GM12892 (cell line): ENCODE data around the gene OTUB2.
"Not testable (repeated sequence)": the region's sequence is repeated elsewhere in the genome, so short reads cannot be mapped to it uniquely, and the experiment has no call there.

Experiments used
- DNase-seq: peaks from one replicate; pipeline ENCODE4 v3.0.0; 2011; ENCODE audit not compliant: insufficient read length
- FAIRE-seq: peaks from 2 replicates; lab custom pipeline; 2011; peaks lifted over from hg19 to GRCh38; lab: Jason Lieb, UNC
- POLR2A ChIP-seq: IDR thresholded peaks from 2 replicates; pipeline ENCODE4 v1.6.1; 2011; ENCODE audit warnings: low read depth, low read length, control low read depth
- POLR2AphosphoS5 ChIP-seq: IDR thresholded peaks from 2 replicates; pipeline ENCODE4 v1.6.1; 2011; ENCODE audit warnings: low read depth, low read length, control low read depth
- TAF1 ChIP-seq: IDR thresholded peaks from 2 replicates; pipeline ENCODE4 v1.6.1; 2011; ENCODE audit warnings: low read depth, mild to moderate bottlenecking, control low read depth, low read length, borderline replicate concordance

OTUB2 gene

GRCh38 chr14:94052662-94053061 is 26.5 kb downstream of the OTUB2 start:
- no peak for TF ChIP-seq POLR2A
- TF ChIP-seq POLR2AphosphoS5: no peak
- no peak for TF ChIP-seq TAF1
- no peak for DNase-seq
- FAIRE-seq: no peak

GRCh38 chr14:94054401-94054800 is 28.3 kb downstream of the OTUB2 start:
- no peak for FAIRE-seq

GRCh38 chr14:94054936-94055335 is 28.8 kb downstream of the OTUB2 start:
- no peak for TF ChIP-seq POLR2A
- FAIRE-seq (no peak), DNase-seq (no peak)

More at GRCh38 chr14:94054401-94054800, 28.3 kb downstream of the OTUB2 start:
- no peak for DNase-seq
- TF ChIP-seq TAF1 (no peak), POLR2A (no peak), POLR2AphosphoS5 (no peak)

GRCh38 chr14:94056579-94057308 is 30.6 kb downstream of the OTUB2 start:
- DNase-seq (no peak), FAIRE-seq (no peak)
- TF ChIP-seq POLR2AphosphoS5 (no peak), TAF1 (no peak), POLR2A (no peak)

GRCh38 chr14:94058128-94058673 is 32.1 kb downstream of the OTUB2 start:
- no peak for TF ChIP-seq TAF1
- no peak for FAIRE-seq
- DNase-seq: no peak

- FAIRE-seq (no peak), DNase-seq (no peak)
- no peak for TF ChIP-seq POLR2AphosphoS5
- no peak for TF ChIP-seq POLR2A
- TF ChIP-seq TAF1: no peak
Observed at GRCh38 chr14:94058674-94059138, 32.6 kb downstream of the OTUB2 start.

- no peak for TF ChIP-seq TAF1
- TF ChIP-seq POLR2AphosphoS5: no peak
- TF ChIP-seq POLR2A: no peak
- no peak for DNase-seq
- no peak for FAIRE-seq
Observed at GRCh38 chr14:94059998-94060397, 33.9 kb downstream of the OTUB2 start.

- TF ChIP-seq TAF1: no peak
- TF ChIP-seq POLR2AphosphoS5: no peak
- no peak for TF ChIP-seq POLR2A
- FAIRE-seq (no peak), DNase-seq (no peak)
Observed at GRCh38 chr14:94062344-94062940, 36.3 kb downstream of the OTUB2 start.

GRCh38 chr14:94066089-94066676 is 40.0 kb downstream of the OTUB2 start:
- FAIRE-seq: no peak

GRCh38 chr14:94072076-94072475 is 45.9 kb downstream of the OTUB2 start:
- DNase-seq, FAIRE-seq: not testable (repeated sequence)

More at GRCh38 chr14:94066089-94066676, 40.0 kb downstream of the OTUB2 start:
- no peak for DNase-seq
- TF ChIP-seq TAF1 (no peak), POLR2AphosphoS5 (no peak), POLR2A (no peak)

- DNase-seq (no peak), FAIRE-seq (no peak)
- TF ChIP-seq POLR2AphosphoS5 (no peak), POLR2A (no peak), TAF1 (no peak)
Observed at GRCh38 chr14:94074534-94074933, 48.4 kb downstream of the OTUB2 start.

GRCh38 chr14:94075008-94075407 is 48.9 kb downstream of the OTUB2 start:
- no peak for FAIRE-seq
- TF ChIP-seq POLR2A (no peak), TAF1 (no peak)

More at GRCh38 chr14:94075008-94075407, 48.9 kb downstream of the OTUB2 start:
- no peak for DNase-seq
